ENCODE results near the gene PTPRG.

DNA sequence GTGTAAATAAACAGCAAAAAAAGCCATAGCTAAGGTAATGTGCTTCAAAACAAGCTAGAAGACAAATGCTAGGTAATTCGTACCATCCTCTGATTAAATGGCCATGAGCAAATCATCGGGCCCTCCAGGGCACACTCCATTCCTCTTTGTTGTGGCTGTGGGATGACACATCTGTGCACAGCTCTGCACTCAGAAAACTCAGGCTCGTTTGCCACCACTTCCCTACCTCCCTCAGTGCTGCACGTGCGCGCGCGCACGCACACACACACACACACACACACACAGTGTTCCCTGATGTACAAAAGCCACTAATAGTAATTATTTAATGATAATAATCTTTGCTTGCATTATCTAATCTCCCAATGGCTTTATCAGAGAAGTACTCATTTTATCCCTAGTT is 475.4 kb downstream of the PTPRG start:
- TF ChIP-seq EZH2 (IDR thresholded peaks at IDR 0.05; ENCODE audit: insufficient read depth, poor library complexity, severe bottlenecking) (no peak), EZH2phosphoT487 (IDR thresholded peaks at IDR 0.05; ENCODE audit: insufficient read depth, low read depth) (no peak)

All from GM23248 (cell line).